HG02763 (cell line): ENCODE measurements around the gene NUP54.

Source experiments
- ATAC-seq: cut with Tn5 transposase; IDR thresholded peaks from one replicate; pipeline ENCODE4 v1.9.1; 2021; ENCODE audit warnings: mild to moderate bottlenecking, moderate library complexity; ENCODE audit not compliant: unreplicated experiment

NUP54 gene

GRCh38 chr4:76148142-76148865 lies at the start of gene NUP54:
NUP54 (minus strand) TSS chr4:76148397; CDS start chr4:76148374, 23 bp downstream.
- peak; percentile 98 for ATAC-seq

DNA sequence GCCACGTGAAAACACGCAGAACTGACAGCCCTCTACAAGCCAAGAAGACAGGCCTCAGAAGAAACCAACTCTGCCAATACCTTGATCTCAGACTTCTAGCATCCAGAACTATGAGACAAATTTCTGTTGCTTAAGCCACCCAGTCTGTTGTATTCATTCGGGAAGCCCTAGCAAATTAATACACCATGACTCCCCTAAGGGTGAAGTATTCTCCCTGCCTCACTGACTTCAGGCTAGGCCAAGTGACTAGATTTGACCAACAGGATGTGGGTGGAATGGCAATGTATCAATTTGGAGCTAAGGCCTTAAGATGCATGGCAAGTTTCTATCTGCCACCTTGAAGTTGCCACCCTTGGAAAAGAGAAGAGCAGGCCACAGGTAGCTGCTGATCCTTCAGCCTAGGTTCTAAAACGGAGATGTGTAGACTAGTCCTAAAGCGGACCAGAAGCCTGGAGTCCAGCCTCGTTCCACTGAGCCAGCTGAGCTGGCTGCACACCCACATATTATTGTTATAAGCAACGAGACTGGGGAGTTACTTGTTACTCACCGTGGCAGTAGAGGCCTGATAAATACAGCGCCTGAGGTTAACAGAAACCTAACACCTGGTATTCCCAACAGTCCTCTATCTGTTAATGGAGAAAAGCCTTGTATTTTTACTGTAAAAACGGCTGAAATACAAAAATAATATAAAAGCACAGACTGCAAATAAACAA lies 49.0 kb upstream of the NUP54 start:
- no peak for ATAC-seq

GRCh38 chr4:76196376-76196775 lies 48.2 kb upstream of the NUP54 start:
- ATAC-seq: no peak

DNA sequence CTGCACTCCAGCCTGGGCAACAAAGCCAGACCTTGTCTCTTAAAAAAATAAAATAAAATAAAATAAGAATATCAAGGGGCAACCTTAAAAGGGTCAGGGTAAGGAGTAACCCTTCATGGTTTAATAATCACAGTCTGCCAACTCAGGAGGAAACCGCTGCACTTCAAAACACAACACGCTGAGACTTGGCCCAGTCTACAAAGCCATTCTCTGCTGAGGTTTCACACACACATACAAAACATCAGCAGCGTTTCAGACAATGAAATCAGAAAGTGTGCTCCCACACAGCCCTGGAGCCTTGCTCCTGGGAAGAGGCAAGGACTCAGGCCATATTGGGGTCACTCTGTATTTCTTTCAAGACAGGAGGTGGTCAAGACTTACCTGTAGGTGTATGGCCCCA lies 47.1 kb upstream of the NUP54 start:
- ATAC-seq: no peak

DNA sequence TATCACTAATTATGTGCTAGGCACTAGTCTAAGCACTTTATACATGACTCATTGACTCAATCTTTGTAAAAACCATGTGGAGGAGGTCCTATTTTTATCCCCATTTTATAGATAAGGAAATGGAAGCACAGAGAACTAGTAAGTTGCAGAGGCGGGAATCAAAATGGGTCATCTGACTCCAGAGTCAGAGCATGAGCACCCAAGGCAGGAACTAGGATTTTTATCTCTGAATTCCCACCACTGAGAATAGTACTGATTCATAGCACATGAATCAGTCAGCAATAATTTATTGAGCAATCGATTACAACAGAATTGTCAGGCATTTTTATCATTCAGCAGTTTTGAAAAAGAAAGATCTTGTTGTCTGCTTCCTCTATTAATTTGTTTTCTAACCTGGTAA lies 46.1 kb upstream of the NUP54 start:
- ATAC-seq: no peak

- no peak for ATAC-seq
Observed at GRCh38 chr4:76192236-76192635, 44.0 kb upstream of the NUP54 start.

- no peak for ATAC-seq
Observed at GRCh38 chr4:76188557-76188956, 40.4 kb upstream of the NUP54 start.

GRCh38 chr4:76188149-76188548 lies 40.0 kb upstream of the NUP54 start:
- no peak for ATAC-seq

DNA sequence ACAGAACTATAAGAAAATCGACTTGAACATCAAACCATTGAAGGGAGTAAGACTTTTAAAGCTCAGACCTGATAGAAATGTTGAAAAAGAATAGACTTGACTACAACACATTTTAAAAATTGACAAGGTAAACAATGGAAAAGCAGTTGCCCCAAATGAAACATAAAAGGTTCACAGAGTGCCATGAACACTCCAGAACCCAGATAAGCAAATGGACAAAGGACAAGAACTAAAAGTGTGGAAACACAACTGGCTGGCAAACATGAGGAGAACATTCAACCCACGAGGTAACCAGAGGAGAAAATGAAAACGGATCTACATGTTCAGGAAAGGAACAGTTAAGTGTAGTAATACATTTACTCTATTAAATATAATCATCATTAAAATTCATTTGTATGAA lies 39.0 kb upstream of the NUP54 start:
- no peak for ATAC-seq

GRCh38 chr4:76182463-76182862 lies 34.3 kb upstream of the NUP54 start:
- ATAC-seq: no peak

- peak; percentile 77 for ATAC-seq
Observed at GRCh38 chr4:76179398-76180318, 31.5 kb upstream of the NUP54 start.

- no peak for ATAC-seq
Observed at GRCh38 chr4:76178296-76178695, 30.1 kb upstream of the NUP54 start.

GRCh38 chr4:76177709-76178108 lies 29.5 kb upstream of the NUP54 start:
- no peak for ATAC-seq

DNA sequence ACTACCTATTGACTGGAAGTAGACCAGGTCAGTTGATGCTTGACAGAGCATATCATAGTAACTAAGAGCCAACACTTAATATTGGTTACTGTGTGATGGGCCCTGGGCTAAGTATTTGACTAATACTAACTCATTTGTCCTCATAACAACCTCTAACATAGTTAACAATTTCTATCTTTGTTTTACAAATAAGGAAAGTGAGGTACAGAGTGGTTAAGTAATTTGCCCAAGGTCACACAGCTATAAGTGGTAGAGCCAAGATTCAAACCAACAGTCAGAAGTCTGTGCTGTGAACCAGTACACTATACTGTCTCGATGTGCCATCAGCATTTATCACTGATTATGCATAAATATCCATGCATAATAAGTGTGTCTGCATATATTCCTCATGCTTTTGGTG lies 27.1 kb upstream of the NUP54 start:
- ATAC-seq: no peak

DNA sequence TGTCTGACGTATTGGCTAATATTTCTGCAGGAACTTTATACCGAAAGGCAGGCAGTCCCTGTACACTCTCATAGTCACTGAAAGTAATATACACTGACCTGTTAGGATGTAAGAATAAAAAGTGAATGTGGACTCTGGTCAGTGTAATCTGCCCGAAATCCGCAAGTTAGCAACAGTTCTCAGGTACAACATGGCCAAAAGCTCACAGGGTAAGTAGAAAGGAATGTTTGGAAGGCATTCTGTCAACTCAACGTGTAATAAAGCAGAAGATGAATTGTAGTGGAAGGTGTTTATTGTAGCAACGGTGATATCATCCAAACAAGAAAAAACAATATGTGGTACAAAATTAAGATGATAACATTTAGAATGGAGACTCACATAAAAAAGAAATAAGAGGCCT lies 26.0 kb upstream of the NUP54 start:
- ATAC-seq: no peak

DNA sequence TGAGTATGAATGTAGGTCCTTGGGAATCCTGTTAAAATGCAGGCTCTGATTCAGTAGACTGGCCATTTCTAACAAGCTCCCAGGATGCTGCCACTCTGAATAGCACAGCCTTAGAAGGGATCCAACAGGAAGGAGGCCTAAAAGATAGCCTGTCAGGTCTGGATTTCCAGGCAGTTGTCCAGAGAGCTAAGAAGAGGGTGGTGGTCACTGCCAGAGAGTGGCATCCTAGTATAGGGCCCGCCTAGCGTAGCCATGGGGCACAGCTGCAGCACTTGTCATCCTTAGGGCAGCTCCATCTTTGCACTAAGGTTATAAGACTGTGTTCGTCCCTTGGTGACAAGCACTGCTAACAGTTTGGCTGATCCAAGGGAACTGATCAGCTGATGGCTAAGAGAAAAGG lies 20.5 kb upstream of the NUP54 start:
- no peak for ATAC-seq

DNA sequence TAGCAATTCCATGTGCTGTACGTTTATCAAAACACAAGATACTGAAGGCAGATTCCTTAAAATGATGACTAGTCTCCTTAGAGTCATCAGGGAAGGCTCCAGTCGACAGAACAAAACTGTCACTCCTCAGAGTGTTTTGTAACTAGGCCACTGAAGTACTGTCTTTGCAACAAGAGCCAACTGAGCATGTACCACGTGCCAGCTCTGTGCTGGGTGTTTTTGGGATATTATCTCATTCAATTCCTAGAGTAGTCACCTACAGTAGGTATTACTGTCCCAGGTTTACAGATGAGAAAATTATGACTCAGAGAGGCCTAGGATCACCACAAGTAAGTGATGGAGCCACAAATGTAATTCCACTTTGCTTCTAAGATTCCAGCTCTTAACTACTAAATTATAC lies 18.3 kb upstream of the NUP54 start:
- no peak for ATAC-seq

DNA sequence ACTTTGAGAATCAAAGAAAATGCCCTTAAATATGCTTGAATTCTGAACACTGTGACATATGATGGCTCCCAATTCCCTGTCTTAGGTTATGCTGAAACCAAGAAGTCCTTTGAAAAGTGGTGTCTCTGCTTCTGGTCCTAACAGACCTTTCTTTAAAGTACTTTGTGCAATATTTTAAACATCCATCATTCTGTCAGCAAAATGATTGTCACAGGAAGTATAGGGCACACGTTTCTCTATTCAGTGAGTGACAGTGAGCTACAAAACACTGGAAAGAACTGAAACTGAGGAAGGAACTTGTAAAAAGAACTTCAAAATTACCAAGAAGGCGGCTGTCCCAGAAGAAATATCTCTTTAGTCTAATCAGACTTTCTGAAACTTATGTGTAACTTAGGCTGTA lies 12.2 kb upstream of the NUP54 start:
- ATAC-seq: no peak

DNA sequence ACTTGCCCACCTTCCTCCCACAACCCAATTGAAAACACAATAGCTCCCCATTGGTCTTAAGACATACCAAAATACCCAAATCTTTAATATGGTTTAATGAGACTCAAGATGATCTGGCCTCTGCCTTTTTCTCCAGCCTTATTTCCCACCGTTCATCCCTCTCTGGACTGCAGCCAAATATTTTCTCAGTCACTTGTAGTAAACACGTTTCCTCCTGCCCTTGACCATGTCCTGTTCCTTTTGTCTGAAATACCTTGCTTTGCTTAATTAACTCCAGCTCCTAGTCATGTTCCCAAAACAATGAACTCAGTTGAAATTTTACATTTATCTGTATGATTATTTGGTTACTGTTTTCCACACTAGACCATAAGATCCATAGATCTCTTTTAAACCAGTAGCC lies 8.4 kb upstream of the NUP54 start:
- no peak for ATAC-seq

- ATAC-seq: no peak
Observed at GRCh38 chr4:76155979-76156378, 7.8 kb upstream of the NUP54 start.

- no peak for ATAC-seq
Observed at GRCh38 chr4:76153356-76153755, 5.2 kb upstream of the NUP54 start.
